DOHH2 (cell line): ENCODE measurements around the gene PLXND1.

ENCODE experiments used
- EZH2phosphoT487 ChIP-seq: fragments of 200-600 bp; sonication (generic); IDR thresholded peaks from 2 replicates; pipeline ENCODE4 v1.6.1; 2017; ENCODE audit warnings: borderline replicate concordance, mild to moderate bottlenecking, antibody characterized with exemption, low read length, moderate library complexity, mixed read lengths
- TF ChIP-seq, protein P1 (sequence below): fragments of 200-600 bp; sonication (generic); IDR thresholded peaks from one replicate; pipeline ENCODE4 v1.5.1; 2014; ENCODE audit warnings: antibody characterized with exemption, mild to moderate bottlenecking, low read depth, low read length; ENCODE audit not compliant: poor library complexity, severe bottlenecking

DNA sequence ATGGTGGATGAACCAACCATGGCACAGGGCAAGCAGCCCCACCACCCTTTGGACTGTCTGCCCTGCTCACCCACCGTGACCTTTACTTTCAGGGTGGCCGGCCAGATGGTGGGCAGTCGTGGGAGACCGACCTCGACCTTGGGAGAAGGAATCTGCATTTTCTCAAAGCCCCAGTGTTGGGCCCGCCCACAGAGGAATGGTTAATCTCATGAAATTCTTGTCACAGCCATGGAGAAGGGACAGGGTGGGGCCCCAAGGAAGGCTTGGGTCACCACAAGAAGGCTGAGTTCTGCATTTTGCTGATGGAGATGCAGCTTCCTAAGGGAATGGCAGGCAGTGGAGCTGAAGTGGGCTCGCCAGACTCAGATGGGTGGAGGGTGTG is 2.9 kb downstream of the PLXND1 start:
- TF ChIP-seq, protein P1, sequence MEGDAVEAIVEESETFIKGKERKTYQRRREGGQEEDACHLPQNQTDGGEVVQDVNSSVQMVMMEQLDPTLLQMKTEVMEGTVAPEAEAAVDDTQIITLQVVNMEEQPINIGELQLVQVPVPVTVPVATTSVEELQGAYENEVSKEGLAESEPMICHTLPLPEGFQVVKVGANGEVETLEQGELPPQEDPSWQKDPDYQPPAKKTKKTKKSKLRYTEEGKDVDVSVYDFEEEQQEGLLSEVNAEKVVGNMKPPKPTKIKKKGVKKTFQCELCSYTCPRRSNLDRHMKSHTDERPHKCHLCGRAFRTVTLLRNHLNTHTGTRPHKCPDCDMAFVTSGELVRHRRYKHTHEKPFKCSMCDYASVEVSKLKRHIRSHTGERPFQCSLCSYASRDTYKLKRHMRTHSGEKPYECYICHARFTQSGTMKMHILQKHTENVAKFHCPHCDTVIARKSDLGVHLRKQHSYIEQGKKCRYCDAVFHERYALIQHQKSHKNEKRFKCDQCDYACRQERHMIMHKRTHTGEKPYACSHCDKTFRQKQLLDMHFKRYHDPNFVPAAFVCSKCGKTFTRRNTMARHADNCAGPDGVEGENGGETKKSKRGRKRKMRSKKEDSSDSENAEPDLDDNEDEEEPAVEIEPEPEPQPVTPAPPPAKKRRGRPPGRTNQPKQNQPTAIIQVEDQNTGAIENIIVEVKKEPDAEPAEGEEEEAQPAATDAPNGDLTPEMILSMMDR, result no peak
- TF ChIP-seq EZH2phosphoT487, result no peak
